ENCODE data around the gene INTS11. TPM values are rescaled to one million over a fixed set of nuclear protein-coding genes. Genes with fewer than 3 reads are reported as not detected.

INTS11 gene
- total and polyA plus RNA-seq, 2 of the 13 experiments (the other 11 are each of a cell fraction or from before 2014, with no cell fraction given): 52.8 to 94.8 TPM

GRCh38 chr1:1307261-1307922 is 17.1 kb downstream of the INTS11 start (continued):
- TF ChIP-seq GATA4 (IDR thresholded peaks at IDR 0.05; ENCODE audit: borderline replicate concordance, low read depth) (no peak), ZNF232 (CRISPR knock-in tag; IDR thresholded peaks at IDR 0.05; ENCODE audit: borderline replicate concordance) (no peak), SNAPC4 (CRISPR knock-in tag; IDR thresholded peaks at IDR 0.05) (no peak), ZNF589 (CRISPR knock-in tag; conservative IDR thresholded peaks at IDR 0.05) (no peak), MAFF (IDR thresholded peaks at IDR 0.05; ENCODE audit: low read depth, low read length) (no peak), DZIP1 (CRISPR knock-in tag; IDR thresholded peaks at IDR 0.05) (no peak), ZNF224 (CRISPR knock-in tag; IDR thresholded peaks at IDR 0.05) (no peak), ATF7 (IDR thresholded peaks at IDR 0.05) (no peak), ATF7 (CRISPR knock-in tag; IDR thresholded peaks at IDR 0.05) (no peak), ZNF563 (CRISPR knock-in tag; IDR thresholded peaks at IDR 0.05) (peak; percentile 55; the same call in 1 of the 2 replicates), FOXP1 (IDR thresholded peaks at IDR 0.05) (no peak), FOXP1 (CRISPR knock-in tag; IDR thresholded peaks at IDR 0.05) (no peak), ZC3H4 (CRISPR knock-in tag; IDR thresholded peaks at IDR 0.05; ENCODE audit: borderline replicate concordance) (no peak; the same call in 1 of the 2 replicates), SRY (CRISPR knock-in tag; IDR thresholded peaks at IDR 0.05) (no peak), FOXA1 (IDR thresholded peaks at IDR 0.05) (no peak), FOXA1 (CRISPR knock-in tag; IDR thresholded peaks at IDR 0.05) (no peak), SSRP1 (CRISPR knock-in tag; IDR thresholded peaks at IDR 0.05) (no peak), ZNF674 (CRISPR knock-in tag; IDR thresholded peaks at IDR 0.05; ENCODE audit: low read depth) (no peak), ATF7-NPFF (CRISPR knock-in tag; IDR thresholded peaks at IDR 0.05; ENCODE audit: low read depth) (no peak), ZNF720 (CRISPR knock-in tag; IDR thresholded peaks at IDR 0.05) (no peak), MED1 (CRISPR knock-in tag; IDR thresholded peaks at IDR 0.05) (no peak), PHF5A (CRISPR knock-in tag; IDR thresholded peaks at IDR 0.05; ENCODE audit: low read depth, unreplicated experiment) (no peak), REL (CRISPR knock-in tag; conservative IDR thresholded peaks at IDR 0.05) (no peak), AKAP8 (CRISPR knock-in tag; IDR thresholded peaks at IDR 0.05) (no peak), SP1 (IDR thresholded peaks at IDR 0.05) (no peak), SP1 (CRISPR knock-in tag; IDR thresholded peaks at IDR 0.05) (no peak)
